ENCODE measurements around the gene RBM23.
A peak's percentile ranks its signal among the peaks of the same experiment; 100 is the strongest.
"Not testable (repeated sequence)": the region's sequence is repeated elsewhere in the genome, so short reads cannot be mapped to it uniquely, and the experiment has no call there.

The RBM23 gene

DNA sequence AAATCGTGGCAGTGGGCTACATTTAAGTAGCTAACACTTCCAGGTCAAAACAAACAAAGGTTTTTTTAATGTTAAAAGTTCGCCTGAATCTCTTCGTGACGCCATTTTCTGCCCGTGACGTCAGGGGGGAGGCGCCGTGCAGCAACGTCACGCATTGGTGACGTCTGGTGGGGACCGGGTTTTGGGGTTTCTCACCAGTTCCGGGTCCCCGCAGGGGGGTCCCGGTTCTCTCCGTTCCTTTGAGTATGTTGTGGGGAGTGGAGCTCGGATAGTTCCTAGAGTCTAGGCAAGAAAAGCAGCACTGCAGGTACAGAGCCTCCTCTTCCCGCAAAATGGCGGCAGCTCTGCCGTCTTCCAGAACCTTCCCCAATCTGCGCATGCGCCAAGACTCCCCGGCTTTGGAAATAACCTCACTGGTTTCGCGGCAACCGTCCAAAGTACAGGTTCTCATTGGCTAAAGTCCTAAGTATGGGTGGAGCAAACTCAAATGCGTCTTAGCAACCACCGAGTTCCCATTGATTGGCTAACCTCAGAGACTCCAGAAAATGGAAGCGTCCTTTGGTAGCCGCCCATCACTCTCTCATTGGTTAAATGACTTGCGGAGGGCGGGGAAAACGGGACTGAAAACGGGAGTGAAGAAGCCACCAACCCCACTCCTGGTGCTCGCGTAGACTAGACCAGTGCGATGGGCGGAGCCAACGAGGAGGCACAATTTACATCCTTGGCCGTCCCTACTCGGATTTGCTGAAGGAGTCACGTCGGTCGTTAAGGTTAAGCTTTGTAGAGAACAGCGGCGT is at the start of gene RBM23:
Gene RBM23, minus strand, starts transcription at position 346 of the 797 bp plus-strand sequence.
- DNase-seq (ENCODE audit: low spot score) (peak; percentile 97), FAIRE-seq (peak; percentile 67)

DNA sequence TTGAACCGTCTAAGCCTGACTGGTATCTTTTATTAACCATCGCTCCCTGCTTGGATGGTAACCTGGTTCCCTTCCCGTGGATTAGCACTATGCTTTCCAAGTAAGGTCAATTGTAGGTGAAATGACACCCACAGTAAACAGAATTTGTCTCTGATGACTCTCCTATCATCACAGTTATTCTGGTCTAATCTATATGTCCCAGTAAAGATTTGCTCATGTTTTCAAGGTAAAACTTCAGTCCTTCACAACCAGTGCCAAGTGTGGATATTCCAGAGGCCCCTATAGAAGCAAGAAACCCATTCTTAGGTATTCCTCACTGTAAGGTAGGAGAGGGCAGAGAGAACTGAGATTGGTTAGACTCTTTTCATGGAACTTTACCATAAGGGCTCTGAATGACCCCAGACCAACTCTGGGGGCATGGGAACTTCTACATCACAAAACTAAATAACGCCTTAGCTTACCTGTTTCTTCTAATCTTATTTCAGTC is 47.9 kb upstream of the RBM23 start:
- FAIRE-seq = no peak
- no peak for DNase-seq (ENCODE audit: low spot score)

DNA sequence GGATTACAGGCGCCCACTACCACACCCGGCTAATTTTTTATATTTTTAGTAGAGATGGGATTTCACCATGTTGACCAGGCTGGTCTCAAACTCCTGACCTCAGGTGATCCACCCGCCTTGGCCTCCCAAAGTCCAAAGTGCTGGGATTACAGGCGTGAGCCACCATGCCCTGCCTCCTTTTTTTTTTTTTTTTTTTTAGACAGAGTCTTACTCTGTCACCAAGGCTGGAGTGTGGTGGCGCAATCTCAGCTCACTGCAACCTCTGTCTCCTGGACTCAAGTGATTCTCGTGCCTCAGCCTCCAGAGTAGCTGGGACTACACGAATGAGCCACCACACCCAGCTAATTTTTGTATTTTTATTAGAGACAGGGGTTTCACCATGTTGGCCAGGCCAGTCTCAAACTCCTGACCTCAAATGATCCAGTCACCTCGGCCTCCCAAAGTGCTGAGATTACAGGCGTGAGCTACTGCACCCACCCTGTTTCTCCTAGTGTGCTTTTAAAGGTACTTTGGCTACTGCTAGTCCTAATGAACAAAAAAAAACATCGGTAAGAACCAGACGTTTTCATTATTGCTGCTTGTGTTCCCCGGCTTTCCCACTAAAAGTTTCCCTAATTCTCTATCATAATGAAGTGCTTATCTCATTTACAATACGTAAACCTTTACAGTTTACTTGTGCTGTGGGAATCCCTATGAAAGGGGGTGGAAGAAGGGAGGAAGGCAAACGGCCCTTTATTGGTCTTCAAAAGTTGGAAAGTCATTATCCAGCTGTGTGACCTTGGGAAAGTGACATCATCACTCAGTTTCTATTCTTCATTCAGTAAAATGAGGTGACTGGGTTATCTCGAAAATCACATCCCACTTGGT is 47.2 kb upstream of the RBM23 start:
- FAIRE-seq; DNase-seq (ENCODE audit: low spot score): not testable (repeated sequence)

DNA sequence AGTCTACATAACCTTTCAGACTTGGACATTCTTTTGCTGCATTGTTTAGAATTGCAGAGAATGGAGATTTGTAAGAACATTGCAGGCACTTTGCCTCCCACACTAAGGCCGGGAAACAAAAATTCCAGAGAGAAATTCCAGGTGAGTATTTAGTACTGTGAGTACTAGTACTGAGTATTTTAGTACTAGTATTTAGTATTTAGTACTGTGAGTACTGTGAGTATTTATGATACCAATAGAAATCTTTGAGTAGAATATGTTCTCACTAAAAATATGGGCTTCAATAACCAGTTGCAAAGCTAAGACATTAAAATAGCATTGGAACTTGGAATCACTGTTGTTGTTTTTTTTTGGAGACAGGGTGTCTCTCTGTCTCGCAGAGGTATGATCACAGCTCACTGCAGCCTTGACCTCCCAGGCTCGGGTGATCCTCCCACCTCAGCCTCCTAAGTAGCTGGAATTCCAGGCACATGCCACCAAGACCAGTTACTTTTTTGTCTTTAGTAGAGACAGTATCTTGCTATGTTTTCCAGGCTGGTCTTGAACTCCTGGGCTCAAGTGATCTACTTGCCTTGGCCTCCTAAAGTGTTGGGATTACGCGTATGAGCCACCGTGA is 43.2 kb upstream of the RBM23 start:
- FAIRE-seq = no peak

DNA sequence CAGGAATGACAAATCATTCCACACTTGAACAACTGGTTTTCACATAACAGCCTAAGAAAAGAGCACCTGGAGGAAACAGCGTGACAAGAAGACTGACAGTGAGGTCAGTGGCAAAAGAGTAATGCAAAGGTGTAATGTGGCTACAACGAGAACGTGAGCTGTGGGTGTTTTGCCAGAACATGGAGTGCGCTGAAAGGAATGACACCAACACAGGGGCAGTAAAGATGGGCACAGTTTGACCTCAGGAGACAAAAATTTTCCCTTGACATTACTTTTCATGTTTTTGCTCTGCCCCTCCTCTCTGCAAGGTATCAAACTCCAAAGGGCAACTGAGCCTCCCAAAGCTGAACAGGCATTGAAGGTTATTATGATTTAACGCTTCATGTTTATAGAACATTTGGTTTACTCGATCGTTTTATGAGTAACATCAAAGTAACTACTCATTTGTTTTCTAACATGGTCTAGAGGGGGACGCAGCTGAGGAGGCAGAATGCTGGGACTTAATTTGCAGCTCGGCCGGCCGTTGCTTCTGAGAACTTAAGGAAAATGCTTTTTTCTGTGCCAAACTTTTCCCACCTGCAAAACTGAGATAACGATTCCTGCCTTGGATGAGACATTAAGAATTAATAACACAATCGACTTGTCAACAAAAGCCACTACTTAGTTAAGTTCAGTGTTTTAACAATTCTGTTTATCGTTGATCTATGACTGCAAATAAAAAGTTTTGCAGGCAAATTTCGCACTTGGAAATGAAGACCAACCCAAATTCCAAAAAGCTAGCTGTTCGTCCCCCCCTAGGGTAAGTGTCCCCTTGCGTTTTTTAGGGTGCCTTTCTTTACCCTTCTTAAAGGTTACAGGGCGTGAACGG is 37.0 kb upstream of the RBM23 start:
- DNase-seq (ENCODE audit: low spot score) = peak; percentile 27
- FAIRE-seq = no peak

More for the DNA sequence above, 43.2 kb upstream of the RBM23 start:
- DNase-seq (ENCODE audit: low spot score) = no peak

DNA sequence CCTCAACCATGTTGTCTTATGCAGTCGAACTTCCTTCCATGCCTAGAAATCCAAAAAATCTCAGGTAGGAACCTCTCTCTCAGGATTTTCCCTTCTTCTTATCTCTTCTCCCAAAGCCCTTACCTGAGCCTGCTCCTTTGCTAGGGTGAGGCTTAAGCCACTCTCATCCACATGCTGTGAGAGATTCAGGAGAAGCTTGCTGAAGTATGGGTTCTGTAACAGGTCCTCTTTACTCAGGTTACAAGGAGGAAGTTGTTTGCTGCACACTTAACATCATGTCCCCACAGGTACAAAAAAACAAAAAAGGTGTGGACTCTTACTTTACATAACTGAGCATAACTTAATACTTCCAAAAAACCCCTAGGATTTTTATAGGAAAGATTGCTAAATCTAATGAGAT is 33.5 kb upstream of the RBM23 start:
- DNase-seq (ENCODE audit: low spot score) (no peak), FAIRE-seq (no peak)

DNA sequence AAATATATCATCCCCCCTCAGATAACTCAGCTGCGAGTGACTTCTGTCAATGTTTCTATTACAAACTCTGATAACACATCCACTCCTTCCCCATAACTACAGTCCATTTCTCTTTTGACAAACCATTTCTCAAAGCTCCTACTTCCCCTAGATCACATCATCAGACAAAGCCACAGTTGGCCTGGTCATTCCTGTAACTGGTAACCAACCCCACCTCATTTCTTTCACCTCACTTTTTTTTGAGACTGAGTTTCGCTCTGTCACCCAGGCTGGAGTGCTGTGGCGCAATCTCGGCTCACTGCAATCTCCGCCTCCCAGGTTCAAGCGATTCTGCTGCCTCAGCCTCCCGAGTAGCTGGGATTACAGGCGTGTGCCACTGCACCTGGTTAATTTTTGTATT is 32.8 kb upstream of the RBM23 start:
- not testable (repeated sequence) for DNase-seq (ENCODE audit: low spot score); FAIRE-seq

DNA sequence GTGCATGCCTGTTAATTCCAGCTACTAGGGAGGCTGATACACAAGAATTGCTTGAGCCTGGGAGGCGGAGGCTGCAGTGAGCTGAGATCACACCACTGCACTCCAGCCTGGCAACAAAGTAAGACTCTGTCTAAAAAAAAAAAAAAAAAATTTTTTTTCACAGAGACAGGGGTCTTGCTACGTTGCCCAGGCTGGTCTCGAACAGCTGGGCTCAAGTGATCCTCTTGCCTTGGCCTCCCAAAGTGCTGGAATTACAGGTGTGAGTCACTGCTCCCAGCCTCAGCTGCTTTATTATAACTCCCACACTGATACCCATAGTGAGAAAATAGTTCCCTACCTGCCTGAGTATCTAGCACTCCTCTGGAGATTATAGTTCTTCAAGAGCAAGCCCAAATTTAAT is 26.7 kb upstream of the RBM23 start:
- FAIRE-seq (no peak), DNase-seq (ENCODE audit: low spot score) (no peak)

DNA sequence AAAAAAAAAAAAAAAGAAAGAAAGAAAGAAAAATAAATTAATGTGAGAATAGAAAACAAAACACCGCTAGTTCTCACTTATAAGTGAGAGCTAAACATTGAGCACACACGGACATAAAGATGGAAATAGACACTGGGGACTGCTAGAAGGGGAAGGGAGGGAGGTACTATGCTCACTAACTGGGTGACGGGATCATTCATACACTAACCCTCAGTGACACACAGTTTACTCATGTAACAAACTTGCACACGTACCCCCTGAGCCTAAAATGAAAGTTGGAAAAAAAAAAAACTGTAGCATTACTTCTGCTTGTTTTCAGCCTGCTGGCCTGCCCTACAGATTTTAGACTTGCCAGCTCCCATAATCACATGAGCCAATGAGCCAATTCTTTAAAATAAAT is 20.7 kb upstream of the RBM23 start:
- DNase-seq (ENCODE audit: low spot score) (peak; percentile 16), FAIRE-seq (no peak)

DNA sequence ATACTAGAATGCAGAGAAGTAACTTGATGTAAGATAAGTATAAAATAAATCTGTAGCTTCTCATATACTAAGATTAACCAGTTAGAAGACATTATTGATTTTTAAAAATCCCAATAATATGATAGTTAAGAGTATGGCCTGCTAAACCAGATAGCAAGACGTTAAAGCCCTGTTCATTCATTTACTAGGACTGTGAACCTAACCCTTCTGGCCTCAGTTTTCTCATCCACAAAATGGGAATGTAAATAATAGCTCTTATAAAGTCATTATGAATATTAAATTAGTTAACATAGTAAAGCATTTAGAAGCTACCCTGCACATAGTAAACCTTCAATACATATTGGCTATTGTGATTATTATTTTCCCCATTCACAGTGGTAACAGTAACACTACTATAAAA is 16.2 kb upstream of the RBM23 start:
- FAIRE-seq = no peak

DNA sequence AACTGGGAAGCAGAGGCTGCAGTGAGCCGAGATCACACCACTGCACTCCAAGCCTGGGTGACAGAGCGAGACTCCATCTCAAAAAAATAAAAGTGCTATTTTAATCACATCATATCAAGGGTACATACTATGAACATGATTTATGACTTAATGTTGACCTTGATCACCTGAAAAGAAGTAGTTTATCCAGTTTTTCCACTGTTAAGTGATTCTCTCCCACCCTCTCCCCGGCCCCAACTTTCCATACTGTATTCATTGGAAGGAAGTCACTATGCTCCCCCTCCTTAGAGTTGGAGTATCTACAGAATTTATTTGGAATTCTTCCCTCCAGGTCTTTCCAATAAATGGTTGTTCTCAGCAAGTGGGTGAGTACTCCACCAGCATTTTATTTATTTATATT is 13.2 kb upstream of the RBM23 start:
- DNase-seq (ENCODE audit: low spot score) (no peak), FAIRE-seq (no peak)

More for the DNA sequence above, 16.2 kb upstream of the RBM23 start:
- DNase-seq (ENCODE audit: low spot score) = no peak

DNA sequence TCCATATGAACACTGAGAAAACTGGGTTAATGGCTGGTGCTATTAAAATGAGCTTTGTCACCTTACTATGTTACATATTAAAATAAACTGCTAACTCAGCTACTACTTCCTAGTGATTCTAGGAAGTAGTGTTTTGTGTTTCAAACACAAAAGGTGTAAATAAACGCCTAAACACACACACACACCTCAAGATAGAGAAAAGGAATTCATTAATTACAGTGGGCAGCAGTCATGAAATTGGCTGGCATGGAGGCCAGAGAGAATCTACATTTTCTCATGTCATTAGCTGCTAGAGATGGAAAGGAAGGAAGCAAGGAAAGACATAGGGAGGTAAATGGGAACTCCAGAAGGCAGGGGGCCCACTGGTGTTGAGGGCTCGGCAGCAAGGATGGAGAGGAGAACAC is 11.0 kb upstream of the RBM23 start:
- no peak for FAIRE-seq

DNA sequence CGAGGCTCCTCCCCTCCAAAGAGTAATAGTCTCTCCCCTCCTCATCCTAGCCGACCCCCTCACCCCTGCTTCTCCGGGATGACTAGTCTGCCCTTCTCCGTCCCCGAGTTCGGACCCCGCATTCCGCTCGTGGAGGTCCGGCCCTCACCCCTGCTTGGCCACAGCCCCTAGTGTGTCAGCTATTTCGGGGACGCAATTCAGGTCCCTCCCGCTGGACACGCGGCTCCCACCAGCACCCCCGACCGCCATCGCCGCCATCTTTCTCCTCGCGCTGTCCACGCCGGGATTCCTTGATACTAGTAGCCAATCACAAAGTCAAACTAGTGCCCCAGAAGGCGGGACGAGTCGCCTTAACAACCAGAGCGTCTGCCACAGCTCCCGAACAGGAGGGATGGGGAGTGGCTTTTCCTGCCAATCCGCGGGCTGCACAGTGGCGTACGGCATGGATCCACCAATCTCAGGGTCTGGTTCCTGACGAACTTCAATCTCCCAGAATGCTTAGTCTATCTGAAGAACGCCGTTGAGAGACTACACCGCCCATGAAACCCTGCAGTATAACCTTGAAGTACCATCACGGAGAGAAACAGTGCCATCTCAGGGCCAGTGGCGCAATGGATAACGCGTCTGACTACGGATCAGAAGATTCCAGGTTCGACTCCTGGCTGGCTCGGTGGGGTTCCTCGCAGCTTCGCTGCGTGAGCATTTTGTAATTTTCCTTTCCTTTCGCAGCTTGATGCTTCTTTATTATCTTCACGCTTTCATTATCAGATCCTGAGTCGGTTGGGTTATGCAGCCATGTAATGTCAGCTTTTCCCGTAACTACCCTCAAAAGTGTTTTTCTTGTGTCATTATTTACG is 10.4 kb upstream of the RBM23 start, which contains the start of gene PRMT5:
Gene PRMT5, minus strand, starts transcription at position 273 of the 857 bp plus-strand sequence. Its CDS starts 15 bp downstream, at position 258.
- DNase-seq (ENCODE audit: low spot score) (peak; percentile 98), FAIRE-seq (peak; percentile 79)

More for the DNA sequence above, 11.0 kb upstream of the RBM23 start:
- no peak for DNase-seq (ENCODE audit: low spot score)

DNA sequence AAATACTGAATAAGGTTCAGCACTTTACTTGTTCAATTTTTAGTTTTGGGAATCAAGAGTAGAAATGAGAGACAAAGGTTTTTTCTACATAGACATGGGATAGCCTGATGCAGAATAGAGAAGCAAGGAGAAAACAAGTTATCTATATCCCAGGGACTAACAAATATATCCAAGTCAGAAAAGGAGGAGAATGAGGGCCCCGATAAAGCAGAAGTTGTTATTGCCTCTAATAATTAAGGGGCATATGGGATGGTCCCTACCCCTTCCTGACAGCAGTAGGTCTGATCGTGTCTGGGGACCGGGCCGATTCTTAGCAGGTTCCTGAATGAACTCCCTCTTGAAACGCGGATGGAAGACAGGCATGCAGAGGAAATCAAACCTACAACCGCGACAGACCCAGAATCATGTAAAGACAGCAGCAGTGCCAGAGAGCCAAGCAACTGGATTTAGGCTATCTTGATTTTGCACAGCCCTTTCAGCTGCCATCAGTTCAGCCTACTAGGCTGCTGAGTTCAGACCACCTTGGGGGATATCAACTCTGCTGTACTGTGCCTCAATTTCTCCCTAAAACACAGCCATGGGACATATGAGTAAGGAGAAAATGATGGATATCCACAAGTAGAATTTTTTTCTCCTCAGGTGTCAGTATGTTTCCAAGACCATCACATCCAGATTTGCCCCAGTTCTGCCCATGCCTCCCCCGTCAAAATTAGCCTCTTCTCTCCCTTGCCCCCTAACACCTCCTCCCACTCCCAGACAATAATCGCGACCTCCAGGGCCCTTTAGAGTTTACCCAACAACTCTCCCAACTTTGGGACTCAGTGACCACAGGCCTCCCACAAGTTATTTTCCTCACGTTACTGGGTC is 9.5 kb upstream of the RBM23 start:
- DNase-seq (ENCODE audit: low spot score) (no peak), FAIRE-seq (no peak)

DNA sequence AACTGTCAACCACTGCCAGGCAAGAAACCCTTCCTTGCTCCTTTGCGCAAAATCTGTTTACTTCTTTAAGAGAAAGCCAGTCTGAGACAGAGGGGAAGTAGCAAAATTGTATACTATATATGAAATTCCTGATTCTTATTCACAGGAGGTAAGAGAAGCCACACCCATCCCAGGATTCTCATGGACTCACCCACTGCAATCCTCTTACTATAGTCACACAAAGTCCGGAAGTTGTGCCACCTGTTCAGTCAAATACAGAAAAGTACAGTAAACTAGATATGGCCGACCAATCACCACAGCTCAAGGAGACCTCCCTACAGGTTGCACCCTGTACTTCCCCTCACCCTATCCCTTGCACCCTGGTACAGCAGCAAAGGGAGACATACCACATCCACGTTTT is 7.4 kb upstream of the RBM23 start:
- FAIRE-seq (no peak), DNase-seq (ENCODE audit: low spot score) (no peak)

DNA sequence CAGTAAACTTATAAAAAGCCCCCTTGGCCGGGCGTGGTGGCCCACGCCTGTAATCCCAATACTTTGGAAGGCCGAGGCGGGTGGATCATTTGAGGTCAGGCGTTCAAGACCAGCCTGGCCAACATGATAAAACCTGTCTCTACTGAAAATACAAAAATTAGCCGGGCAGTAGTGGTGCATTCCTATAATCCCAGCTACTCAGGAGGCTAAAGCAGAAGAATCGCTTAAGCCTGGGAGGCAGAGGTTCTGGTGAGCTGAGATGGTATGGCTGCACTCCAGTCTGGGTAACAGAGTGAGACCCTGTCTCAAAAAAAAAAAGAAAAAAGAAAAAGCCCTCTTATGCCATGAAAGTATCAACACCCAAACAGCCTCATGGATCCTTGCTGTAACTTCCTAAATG is 6.6 kb upstream of the RBM23 start:
- DNase-seq (ENCODE audit: low spot score) = no peak
- FAIRE-seq = no peak

DNA sequence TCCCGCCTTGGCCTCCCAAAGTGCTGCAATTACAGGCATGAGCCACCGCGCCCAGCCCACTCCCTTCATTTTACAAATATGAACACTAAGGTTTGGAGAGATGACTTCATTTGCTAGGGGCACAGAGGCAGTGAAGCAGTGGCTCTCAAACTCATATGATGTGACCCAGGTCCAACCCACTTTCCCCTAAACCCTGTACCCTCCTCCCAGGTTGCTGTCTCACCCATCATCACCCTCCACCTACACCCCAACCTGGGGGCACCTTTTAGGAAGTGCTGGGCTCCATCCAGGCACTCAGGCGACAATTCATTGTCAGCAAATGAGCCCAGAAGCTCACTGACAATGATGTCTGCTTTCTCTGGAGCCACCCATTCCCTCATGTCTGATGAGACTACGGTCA is 4.8 kb upstream of the RBM23 start:
- DNase-seq (ENCODE audit: low spot score) (no peak), FAIRE-seq (no peak)

DNA sequence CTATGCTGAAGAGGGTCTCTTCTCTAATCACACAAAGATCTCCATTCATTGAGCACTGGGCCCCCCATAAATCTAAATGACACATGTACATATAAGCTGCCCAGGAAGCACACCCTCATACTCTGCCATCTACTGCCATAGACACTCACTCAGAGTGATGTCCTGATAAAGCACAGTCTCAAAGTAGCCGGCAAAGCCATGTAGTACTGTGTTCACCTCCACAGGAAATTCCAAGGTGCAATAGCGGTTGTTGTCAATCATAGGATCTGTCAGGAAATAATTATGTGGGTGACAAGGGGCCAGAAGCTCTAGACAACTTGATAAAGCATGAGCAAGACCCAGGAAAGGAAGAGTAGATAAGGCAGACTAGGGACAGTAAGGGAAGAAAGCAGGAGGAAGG is 3.3 kb upstream of the RBM23 start:
- no peak for FAIRE-seq
- no peak for DNase-seq (ENCODE audit: low spot score)

DNA sequence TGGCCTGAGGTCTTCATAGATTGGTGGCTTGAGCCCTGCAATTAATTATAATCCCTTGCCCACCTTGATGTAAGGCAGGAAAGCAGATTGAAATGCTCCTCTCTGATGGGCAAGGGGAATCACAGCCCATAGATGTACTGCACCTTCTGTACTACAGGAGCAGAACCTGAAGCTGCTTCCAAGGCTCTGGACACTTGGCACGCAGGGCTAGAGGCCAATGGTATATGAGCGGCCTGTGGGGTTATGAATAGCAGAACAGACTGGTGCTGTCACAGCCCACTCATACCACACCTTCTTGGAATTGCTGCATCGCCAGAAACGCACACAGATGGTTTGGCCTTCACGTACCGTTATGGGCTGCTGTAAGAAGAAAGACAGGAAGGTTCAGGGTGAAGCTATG is 1.7 kb upstream of the RBM23 start:
- no peak for FAIRE-seq
- DNase-seq (ENCODE audit: low spot score) = no peak
